HG02884 (cell line): ENCODE data around the gene MRPS26.
"Not testable (repeated sequence)": the region's sequence is repeated elsewhere in the genome, so short reads cannot be mapped to it uniquely, and the experiment has no call there.

Source experiments
- ATAC-seq: cut with Tn5 transposase; IDR thresholded peaks from one replicate; pipeline ENCODE4 v1.9.1; 2021; ENCODE audit warnings: mild to moderate bottlenecking, moderate library complexity; ENCODE audit not compliant: unreplicated experiment

The MRPS26 gene

DNA sequence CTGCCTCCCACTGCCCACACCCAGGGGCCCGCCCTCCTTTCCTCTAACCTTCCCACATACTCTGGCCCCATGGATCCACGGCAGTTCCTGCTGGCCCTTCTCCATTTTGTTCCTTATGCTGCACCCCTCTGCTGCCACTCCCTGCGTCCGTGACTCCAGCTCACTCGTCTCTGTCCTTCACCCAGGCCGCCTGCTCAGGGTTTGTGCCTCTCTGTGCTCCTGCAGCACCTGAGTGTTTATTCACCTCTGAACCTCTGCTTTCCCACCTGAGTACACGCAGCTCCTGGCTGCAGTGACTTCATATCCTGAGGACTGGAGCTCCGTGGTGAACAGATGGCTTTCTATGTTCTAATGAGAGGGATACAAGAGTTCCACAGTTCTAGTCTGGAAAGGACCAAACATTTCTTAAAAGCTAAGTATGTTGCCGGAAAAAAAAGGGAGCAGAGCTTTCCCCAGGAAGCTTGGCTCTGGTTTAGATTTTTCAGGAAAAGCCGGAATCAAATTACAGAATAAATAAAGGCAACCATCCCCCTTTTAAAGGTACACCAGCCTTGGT is 3.9 kb upstream of the MRPS26 start:
- no peak for ATAC-seq

GRCh38 chr20:3042625-3043024 is 3.2 kb upstream of the MRPS26 start:
- no peak for ATAC-seq

- ATAC-seq, result no peak
Measured at GRCh38 chr20:3043322-3043721, 2.5 kb upstream of the MRPS26 start, which contains the start of gene GNRH2. Gene GNRH2, plus strand, starts transcription at chr20:3043622. Its CDS starts 793 bp downstream, at chr20:3044415.

GRCh38 chr20:3044336-3044965 is 1.4 kb upstream of the MRPS26 start:
- no peak for ATAC-seq

- ATAC-seq, result peak; percentile 42
Measured at GRCh38 chr20:3045042-3045815, 623 bp upstream of the MRPS26 start.

DNA sequence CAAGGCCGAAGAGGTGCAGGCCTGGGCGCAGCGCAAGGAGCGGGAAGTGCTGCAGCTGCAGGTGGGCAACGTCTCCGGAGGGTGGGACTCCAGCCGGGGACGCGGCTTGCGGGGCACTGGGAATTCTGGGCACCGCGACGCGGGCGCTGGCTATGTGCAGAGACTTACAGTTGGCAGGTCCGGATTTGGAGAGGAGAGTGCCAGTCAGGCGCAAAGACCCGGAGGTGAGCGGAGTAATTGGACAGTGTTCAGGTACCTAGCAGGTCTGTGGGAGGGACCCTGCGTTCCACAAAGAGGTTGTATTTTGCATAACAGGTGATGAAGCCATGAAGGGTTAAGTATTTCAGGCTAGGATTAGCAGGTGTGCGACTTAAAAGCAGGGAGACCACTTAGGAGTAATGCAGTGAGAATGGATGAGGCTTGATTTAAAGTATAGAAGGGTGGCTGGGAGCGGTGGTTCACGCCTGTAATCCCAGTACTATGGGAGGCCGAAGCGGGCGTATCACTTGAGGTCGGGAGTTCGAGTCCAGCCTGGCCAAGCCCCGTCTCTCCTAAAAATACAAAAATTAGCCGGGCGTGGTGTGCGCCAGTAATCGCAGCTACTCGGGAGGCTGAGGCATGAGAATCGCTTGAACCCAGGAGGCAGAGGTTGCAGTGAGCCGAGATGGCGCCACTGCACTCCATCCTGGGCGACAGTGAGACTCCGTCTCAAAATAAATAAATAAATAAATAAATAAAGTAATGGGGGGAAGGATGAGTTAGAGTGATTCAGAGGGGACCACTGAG is 1.0 kb downstream of the MRPS26 start:
- no peak for ATAC-seq

DNA sequence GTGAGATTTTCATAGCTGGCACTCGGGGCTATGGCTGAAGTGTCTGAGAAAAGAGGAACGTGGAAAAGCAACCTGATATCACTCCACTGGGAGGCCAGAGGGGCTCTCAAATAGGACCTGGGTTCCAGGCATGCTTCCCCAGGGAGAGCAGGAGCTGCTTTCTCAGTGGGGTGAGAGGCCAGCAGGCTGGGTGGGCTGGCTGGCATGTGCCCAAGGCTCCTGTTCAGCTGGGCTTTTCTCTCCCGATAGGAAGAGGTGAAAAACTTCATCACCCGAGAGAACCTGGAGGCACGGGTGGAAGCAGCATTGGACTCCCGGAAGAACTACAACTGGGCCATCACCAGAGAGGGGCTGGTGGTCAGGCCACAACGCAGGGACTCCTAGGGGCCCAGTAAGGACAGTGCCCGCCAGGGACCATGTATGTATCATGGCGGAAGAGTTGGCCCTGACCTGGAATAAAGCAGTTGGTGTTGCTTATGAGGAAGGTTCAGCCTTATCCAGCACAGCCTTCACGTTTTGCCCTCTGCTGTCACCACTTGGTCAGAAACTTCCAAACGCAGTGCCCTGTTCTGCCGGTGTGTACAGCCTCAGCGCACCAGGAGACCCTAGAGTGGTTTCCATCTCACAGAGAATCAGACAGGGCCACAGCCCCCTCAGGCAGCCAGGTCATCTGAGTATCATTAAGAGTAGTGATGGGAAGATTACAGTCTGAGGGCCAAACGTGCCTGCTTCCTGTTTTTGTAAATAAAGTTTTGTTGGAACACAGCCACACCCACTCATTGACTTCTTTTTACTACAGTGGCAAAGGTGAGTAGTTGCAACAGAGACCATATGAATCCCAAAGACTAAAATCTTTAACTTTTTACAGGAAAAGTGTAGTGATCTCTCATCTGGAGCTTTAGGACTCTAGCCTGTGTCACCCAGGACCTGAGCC is 1.9 kb downstream of the MRPS26 start:
- ATAC-seq, result no peak

DNA sequence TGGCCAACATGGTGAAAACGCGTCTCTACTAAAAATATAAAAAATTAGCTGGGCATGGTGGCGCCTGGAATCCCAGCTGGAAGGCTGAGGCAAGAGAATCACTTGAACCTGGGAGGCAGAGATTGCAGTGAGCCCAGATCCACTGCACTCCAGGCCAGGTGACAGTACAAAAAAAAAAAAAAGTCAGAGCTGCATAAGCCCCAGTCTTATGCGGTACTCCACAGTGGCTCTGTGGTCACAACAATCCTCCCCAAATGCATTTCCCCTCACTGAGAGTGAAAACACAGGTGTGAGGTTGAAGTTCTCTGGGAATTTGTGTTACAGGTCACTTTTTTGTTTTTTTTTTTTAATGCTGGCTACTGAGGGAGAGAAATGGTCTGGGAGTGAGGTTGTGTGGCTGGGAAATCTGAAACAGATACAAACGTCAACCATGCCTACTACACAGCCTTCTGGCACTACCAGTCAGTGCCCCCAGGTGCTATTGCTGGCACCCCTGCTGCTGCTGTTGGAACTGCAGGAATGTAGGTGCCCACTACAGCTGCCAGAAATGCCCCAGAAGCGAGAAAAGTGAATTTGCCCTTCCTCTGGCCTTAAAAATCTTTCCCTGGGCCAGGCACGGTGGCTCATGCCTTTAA is 5.7 kb downstream of the MRPS26 start:
- no peak for ATAC-seq

DNA sequence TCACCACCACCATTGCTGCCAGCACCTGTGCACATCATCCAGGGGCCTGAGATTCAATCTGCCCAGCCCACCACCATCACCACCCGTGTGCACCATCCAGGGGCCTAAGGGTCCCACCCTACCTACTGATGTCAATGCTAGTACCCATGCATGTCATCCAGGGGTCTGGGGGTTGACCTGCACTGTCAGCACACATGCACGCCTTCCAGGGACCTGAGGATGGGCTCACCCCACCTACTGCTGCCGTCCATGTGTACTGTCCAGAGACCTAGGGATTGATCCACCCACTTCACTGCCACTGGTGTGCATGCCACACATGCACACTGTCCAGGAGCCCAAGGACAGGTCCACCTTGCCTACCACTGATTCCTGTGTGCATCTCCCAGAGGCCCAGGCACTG is 13.6 kb downstream of the MRPS26 start:
- no peak for ATAC-seq

- ATAC-seq, result not testable (repeated sequence)
Measured at GRCh38 chr20:3064119-3064518, 18.3 kb downstream of the MRPS26 start.

DNA sequence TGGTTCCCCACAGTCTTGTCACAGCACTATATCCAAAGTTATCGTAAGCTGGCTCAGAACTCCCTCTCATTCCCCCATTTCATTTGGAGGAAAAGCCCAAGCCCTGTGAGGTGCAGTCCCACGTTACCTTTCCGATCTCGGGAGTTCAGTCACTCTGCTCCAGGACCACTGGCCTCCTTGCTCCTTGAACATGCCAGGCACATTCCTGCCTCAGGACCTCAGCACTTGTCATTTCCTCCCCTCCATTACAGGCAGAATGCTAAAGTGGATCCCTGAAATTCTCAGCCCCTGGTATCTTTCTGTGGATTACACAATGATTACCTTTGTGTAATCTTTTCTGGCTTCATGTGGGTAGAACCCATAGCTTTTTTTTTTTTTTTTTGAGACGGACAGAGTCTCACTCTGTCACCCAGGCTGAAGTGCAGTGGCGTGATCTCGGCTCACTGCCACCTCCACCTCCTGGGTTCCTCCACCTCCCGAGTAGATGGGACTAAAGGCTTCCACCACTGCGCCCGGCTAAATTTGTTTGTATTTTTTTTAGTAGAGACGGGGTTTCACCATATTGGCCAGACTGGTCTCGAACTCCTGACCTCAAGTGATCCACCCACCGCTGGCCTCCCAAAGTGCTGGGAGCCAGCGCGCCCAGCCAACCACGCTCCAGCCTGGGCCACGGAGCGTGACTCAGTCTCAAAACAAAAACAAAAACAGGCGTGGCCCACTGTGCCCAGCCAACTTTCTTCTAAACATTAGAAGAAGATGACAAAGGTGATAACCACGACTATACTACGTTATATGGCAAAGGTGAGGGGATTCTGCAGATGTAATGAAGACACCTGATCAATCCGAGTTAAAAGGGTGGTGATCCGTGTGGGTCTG is 21.5 kb downstream of the MRPS26 start:
- ATAC-seq, result no peak

DNA sequence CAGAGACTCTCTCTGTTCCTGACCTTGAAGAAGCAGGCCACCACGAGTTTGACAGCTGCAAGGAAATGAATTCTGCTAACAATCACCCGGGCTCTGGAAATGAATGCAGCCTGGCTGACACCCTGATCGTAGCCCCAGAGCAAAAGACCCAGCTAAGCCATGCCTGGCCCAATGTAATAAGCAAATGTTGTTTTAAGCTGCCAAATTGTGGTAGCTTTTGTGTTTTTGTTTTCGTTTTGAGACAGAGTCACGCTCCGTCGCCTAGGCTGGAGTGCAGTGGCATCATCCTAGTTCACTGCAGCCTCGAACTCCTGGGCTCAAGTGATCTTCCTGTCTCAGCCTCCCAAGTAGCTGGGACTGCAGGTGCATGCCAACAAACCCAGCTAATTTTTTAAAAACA is 22.2 kb downstream of the MRPS26 start:
- ATAC-seq, result no peak

DNA sequence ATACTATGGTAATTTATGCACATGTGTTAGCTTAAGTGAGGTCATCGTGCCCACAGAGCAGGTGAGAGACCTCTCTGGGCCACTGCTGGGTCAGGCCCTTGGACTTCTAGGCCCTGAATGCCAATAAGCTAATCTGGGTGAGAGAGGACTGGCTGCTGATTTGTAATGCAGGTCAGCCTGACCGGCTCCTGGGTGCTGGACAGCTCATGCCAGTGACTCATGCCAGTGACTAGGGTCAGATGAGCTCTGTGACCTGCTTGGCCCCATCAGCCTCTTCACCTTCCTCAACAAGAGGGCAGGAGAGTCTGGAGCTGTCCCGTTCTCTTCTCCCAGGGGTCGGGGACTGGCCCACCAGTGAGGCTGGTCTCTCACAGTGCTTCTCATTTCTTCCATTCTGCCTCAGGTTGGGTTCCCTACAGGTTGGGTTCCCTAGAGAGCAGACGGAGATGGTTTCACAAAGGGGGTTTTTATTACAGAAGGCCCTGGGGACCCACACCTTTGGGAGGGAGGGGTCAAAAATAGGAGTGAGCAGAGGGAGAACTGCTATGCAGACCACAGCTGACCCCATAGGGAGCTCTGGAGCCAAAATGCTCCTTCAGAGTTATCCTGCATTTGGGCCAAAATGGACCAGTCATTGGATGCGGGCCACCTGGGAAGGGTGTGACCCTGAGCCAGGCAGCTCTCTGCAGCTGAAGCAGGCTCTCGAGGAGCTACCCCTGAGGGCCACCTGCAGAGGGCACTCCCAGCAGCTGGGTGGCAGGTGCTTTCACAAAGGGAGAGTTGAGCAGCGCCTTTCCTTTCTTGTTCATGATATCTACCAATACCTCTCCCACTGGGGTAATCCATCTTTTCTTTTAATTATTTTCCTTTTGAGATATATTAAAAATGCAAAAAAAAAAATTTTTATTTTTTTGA is 23.4 kb downstream of the MRPS26 start:
- no peak for ATAC-seq

- ATAC-seq, result no peak
Measured at GRCh38 chr20:3070725-3071124, 24.9 kb downstream of the MRPS26 start.

DNA sequence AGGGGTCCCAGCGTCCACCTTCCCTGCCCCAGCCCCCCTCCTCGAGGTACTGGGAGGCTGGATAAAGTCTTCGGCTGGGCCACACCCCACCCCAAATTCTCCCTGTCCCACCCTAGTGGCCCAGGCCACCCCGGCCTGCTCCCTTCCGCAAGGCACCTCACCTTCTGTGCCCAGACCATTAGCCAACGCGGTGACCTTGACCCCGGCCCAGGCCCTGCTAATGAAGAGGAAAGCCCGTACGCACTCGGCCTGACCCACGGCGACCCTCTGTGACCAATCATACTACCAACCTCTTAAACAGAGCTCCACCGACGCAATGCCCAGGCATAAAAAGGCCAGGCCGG is 25.4 kb downstream of the MRPS26 start:
- no peak for ATAC-seq

- ATAC-seq, result no peak
Measured at GRCh38 chr20:3071610-3072529, 26.0 kb downstream of the MRPS26 start, which contains the start of gene OXT. Gene OXT, plus strand, starts transcription at chr20:3071620. Its CDS starts 36 bp downstream, at chr20:3071656.
